Measurements from ENCODE around the gene PRPF6. TPM values are rescaled to one million over a fixed set of nuclear protein-coding genes. Genes with fewer than 3 reads are reported as not detected.

Gene PRPF6
- total and polyA plus RNA-seq, 5 donors from 2014 or later: 61.8 to 85.3 (median 77.0) TPM

DNA sequence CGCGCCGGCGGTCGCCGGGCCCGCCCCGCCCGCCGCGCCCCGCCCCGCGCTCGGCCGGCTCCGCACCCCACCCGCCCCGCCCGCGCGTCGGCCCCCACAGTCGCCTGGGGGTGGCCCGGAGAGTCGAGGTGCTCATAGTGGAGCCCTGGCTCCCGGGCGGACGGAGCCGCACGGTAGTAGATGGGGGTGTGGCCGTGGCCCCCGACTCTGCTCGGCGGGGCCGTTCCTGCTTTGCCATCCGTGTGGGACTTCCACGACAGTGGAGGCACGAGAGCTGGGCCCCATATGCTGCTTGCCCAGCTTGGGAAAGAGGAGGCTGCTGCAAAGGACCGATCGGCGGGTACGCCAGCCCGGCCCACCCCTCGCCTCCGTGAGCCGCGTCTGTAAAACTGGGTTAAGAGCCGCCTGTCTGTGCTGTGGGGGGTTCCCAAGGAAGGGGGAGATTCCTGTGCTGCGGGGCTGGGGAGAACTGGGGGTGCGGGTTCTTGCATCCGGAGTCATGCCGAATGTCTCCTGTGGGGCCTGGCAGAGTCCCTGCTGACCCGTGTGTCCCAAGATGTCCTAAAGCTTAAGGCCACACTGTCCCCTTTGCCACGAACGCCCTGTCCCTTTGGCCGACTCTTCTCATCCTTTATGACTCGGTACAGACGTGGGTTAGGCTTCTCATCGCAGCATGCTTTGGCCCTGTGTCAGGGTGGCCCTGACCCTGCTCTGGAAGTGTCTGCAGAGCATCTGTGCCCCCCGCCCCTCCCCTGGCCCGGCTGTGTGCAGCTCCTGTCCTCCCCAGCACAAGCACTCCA lies 99.3 kb downstream of the PRPF6 start, which contains the start of gene OPRL1:
Gene OPRL1 (plus strand): TSS at position 70 of the 800 bp plus-strand sequence. CDS start 12,639 bp downstream, outside the sequence.
- H3K36me3 ChIP-seq (ENCODE audit: control insufficient read depth, insufficient read depth, low read length): peaks cover 3% of the 10 kb centered on the region
- H3K27ac ChIP-seq (ENCODE audit: insufficient read depth, low read length, poor library complexity, severe bottlenecking): peak within 1 kb of the TSS; percentile 68
- H3K27me3 ChIP-seq (ENCODE audit: control insufficient read depth, insufficient read depth, low read length): peaks cover 1% of the 10 kb centered on the region
- Mint-ChIP-seq H3K27ac (peak within 1 kb of the TSS; percentile 75 to 98 (median 90)), H3K27me3 (peaks cover 23% of the 10 kb centered on the region), H3K9me3 (no peaks in the 10 kb centered on the region), H3K4me3 (peak within 1 kb of the TSS; percentile 92 to 98 (median 96)), H3K36me3 (no peaks in the 10 kb centered on the region), H3K4me1 (peaks cover 0 to 53% (median 12%) of the 10 kb centered on the region in 4 donors)
- peak in 1 of 3 donors; percentile 57 for DNase-seq
- no peaks in the 10 kb centered on the region for H3K9me3 ChIP-seq (ENCODE audit: control insufficient read depth in 2 of 2, low read length in 2 of 2)
- peak within 1 kb of the TSS; percentile 78 for H3K4me3 ChIP-seq (ENCODE audit: low read depth, low read length)
- H3K4me1 ChIP-seq (ENCODE audit: control insufficient read depth, insufficient read depth, low read length, poor library complexity, severe bottlenecking): peaks cover 62% of the 10 kb centered on the region
- ATAC-seq (ENCODE audit: low read depth in 2 of 2): peak; percentile 23 to 32

DNA sequence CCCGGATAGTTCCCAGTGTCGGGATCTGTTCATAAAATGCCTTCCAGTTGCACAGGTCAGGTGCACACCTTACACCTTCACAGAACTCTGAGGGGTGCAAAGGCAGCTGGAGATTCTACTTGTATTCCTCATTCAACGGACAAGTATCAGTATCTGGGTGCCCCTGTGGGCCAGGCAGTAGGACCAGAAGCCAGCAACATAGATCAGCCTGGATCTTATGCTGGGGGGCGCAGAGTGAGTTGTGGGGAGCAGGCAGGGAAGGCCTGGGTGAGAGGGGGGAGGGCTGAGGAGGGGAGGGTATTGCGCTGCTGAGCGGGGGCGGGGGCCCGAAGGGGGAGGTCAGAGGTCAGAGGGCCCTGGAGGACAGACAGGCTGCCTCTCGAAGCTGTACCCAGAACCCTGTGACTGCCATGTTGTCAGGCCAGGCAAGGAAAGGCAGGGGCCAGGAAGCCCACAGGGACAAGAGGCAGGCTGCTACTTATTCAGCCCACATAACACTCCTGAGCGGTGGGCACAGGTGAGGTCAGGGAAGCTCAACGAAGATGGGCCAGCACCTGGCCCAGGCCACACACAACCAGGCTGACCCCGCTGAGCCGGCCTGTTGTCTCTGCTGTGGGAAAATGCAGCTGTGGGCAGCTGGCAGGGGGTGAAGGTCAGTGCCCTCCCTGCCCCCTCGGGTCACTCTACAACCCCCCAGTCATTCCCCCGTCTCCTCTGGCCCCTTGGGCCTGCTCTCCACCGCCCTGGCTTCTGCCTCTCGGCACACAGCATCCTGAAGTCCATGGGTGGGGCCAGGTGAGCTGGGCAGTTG lies 100.1 kb downstream of the PRPF6 start:
- Histone ChIP-seq H3K27me3 (ENCODE audit: control insufficient read depth, insufficient read depth, low read length) (peaks cover 4% of the 10 kb centered on the region), H3K36me3 (ENCODE audit: control insufficient read depth, insufficient read depth, low read length) (peaks cover 2% of the 10 kb centered on the region), H3K4me1 (ENCODE audit: control insufficient read depth, insufficient read depth, low read length, poor library complexity, severe bottlenecking) (peaks cover 62% of the 10 kb centered on the region), H3K27ac (ENCODE audit: insufficient read depth, low read length, poor library complexity, severe bottlenecking) (peak overlapping the region; percentile 68), H3K4me3 (ENCODE audit: low read depth, low read length) (no peak overlapping the region), H3K9me3 (ENCODE audit: control insufficient read depth in 2 of 2, low read length in 2 of 2) (no peaks in the 10 kb centered on the region)
- Mint-ChIP-seq H3K27ac (peak overlapping the region in 2 of 3 donors; percentile 75 to 90), H3K27me3 (peaks cover 27% of the 10 kb centered on the region), H3K36me3 (no peaks in the 10 kb centered on the region), H3K9me3 (no peaks in the 10 kb centered on the region), H3K4me1 (peaks cover 0 to 50% (median 12%) of the 10 kb centered on the region in 4 donors), H3K4me3 (peak overlapping the region; percentile 83 to 94 (median 88))
- no peak for ATAC-seq (ENCODE audit: low read depth in 2 of 2)
- no peak for DNase-seq

DNA sequence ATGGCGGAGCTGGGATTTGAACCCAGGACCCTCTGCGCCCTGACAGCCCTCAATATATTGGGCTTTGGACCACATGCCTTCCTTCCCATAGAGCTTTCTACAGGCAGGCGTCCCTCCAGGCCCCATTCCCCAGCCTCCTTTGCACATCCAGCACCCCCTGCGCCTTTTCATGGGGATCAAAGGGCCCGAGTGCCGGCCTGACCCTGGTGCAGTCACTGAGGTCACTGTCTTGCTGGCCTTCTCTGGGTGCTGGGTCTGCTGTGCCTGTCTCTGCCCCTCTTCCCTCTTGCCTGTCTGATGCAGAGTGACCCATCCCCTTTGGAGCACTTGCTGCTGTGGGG lies 100.7 kb downstream of the PRPF6 start:
- peaks cover 57% of the 10 kb centered on the region for H3K4me1 ChIP-seq (ENCODE audit: control insufficient read depth, insufficient read depth, low read length, poor library complexity, severe bottlenecking)

DNA sequence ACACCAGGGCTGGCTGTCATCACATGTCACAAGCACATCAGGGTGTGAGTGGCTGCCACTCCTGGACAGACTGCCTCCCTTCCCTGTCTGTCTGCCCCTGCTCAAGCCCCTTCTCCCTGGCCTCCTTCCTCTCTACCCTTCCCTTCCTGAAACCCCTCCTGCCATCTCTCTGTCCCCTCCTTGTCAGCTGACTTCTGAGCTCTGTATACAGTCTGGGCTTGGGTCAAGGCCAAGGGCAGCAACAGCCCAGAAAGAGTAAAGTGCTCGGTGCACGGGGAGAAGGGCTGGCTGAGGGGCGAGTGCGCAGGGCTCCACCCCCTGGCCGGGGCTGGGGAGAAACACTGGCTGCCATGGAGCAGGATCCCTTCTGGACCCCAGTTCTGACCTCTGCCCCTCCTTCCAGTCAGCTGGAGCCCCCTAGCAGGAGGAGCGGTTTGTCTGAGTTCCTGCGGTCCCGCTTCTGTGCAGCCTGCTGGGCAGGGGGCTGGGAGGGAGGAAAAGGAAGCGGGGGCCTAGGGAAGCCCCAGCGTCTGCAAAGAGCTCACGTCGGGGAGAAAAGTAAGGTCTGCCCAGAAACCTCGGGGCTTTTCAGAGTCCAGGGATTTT lies 101.3 kb downstream of the PRPF6 start:
- Histone ChIP-seq H3K36me3 (ENCODE audit: control insufficient read depth, insufficient read depth, low read length) (no peaks in the 10 kb centered on the region), H3K4me3 (ENCODE audit: low read depth, low read length) (no peak overlapping the region), H3K27ac (ENCODE audit: insufficient read depth, low read length, poor library complexity, severe bottlenecking) (no peak overlapping the region), H3K9me3 (ENCODE audit: control insufficient read depth in 2 of 2, low read length in 2 of 2) (no peaks in the 10 kb centered on the region), H3K4me1 (ENCODE audit: control insufficient read depth, insufficient read depth, low read length, poor library complexity, severe bottlenecking) (peaks cover 51% of the 10 kb centered on the region), H3K27me3 (ENCODE audit: control insufficient read depth, insufficient read depth, low read length) (peaks cover 4% of the 10 kb centered on the region)
- Mint-ChIP-seq H3K36me3 (no peaks in the 10 kb centered on the region), H3K4me1 (peaks cover 0 to 42% (median 12%) of the 10 kb centered on the region in 4 donors), H3K27ac (no peak overlapping the region), H3K9me3 (peaks cover 0 to 4% (median 0%) of the 10 kb centered on the region in 7 donors), H3K4me3 (peak overlapping the region; percentile 64 to 94 (median 84)), H3K27me3 (peaks cover 27% of the 10 kb centered on the region)
- no peak for ATAC-seq (ENCODE audit: low read depth in 2 of 2)
- DNase-seq: no peak

More for the DNA sequence above, 100.7 kb downstream of the PRPF6 start:
- peaks cover 4% of the 10 kb centered on the region for H3K27me3 ChIP-seq (ENCODE audit: control insufficient read depth, insufficient read depth, low read length)
- Mint-ChIP-seq H3K4me3 (peak overlapping the region; percentile 64 to 94 (median 84)), H3K27me3 (peaks cover 27% of the 10 kb centered on the region), H3K4me1 (peaks cover 0 to 44% (median 12%) of the 10 kb centered on the region in 4 donors), H3K36me3 (no peaks in the 10 kb centered on the region), H3K27ac (no peak overlapping the region), H3K9me3 (peaks cover 0 to under 1% (median 0%) of the 10 kb centered on the region in 7 donors)
- no peak for DNase-seq
- no peaks in the 10 kb centered on the region for H3K9me3 ChIP-seq (ENCODE audit: control insufficient read depth in 2 of 2, low read length in 2 of 2)
- no peak overlapping the region for H3K4me3 ChIP-seq (ENCODE audit: low read depth, low read length)
- ATAC-seq (ENCODE audit: low read depth in 2 of 2): no peak
- H3K36me3 ChIP-seq (ENCODE audit: control insufficient read depth, insufficient read depth, low read length): no peaks in the 10 kb centered on the region
- H3K27ac ChIP-seq (ENCODE audit: insufficient read depth, low read length, poor library complexity, severe bottlenecking): no peak overlapping the region

Other genes with a start within 250 kb of the PRPF6 start
- 237 TPM for gene LIME1, start 244.5 kb upstream of the PRPF6 start, total RNA-seq
- 100 to 1,000 TPM; 338 to 547 (median 430) TPM for gene LIME1, start 244.5 kb upstream of the PRPF6 start, polyA plus RNA-seq
- gene SLC2A4RG, start 241.4 kb upstream of the PRPF6 start, total RNA-seq: 110 TPM
- gene SLC2A4RG, start 241.4 kb upstream of the PRPF6 start, polyA plus RNA-seq: 1 to 10 TPM; 2.9 to 7.7 (median 4.5) TPM
- gene ZBTB46, start 149.9 kb upstream of the PRPF6 start, total RNA-seq: 0.49 TPM
- gene ZBTB46, start 149.9 kb upstream of the PRPF6 start, polyA plus RNA-seq: under 1 TPM in 2 of 4 donors, not detected in 2; 0.03 to 0.09 TPM
- gene ABHD16B, start 119.6 kb upstream of the PRPF6 start, total RNA-seq: not detected
- gene ABHD16B, start 119.6 kb upstream of the PRPF6 start, polyA plus RNA-seq: under 1 TPM in 1 of 4 donors, not detected in 3; 0.21 TPM
- gene TPD52L2, start 115.9 kb upstream of the PRPF6 start, total RNA-seq: 33.7 TPM
- gene TPD52L2, start 115.9 kb upstream of the PRPF6 start, polyA plus RNA-seq: 10 to 100 TPM; 69.0 to 72.1 (median 69.9) TPM
- gene DNAJC5, start 86.0 kb upstream of the PRPF6 start, total RNA-seq: 34.9 TPM
- 1 to 10 TPM; 5.0 to 7.0 (median 5.8) TPM for gene DNAJC5, start 86.0 kb upstream of the PRPF6 start, polyA plus RNA-seq
- 43.0 TPM for gene UCKL1, start 24.7 kb upstream of the PRPF6 start, total RNA-seq
- 10 to 100 TPM; 25.1 to 35.7 (median 31.6) TPM for gene UCKL1, start 24.7 kb upstream of the PRPF6 start, polyA plus RNA-seq
- 21.2 TPM for gene ZNF512B, start 11.2 kb upstream of the PRPF6 start, total RNA-seq
- under 1 TPM; 0.41 to 0.47 (median 0.45) TPM for gene ZNF512B, start 11.2 kb upstream of the PRPF6 start, polyA plus RNA-seq
- 14.3 TPM for gene SAMD10, start 1.5 kb upstream of the PRPF6 start, total RNA-seq
- 1 to 10 TPM; 5.9 to 8.3 (median 7.2) TPM for gene SAMD10, start 1.5 kb upstream of the PRPF6 start, polyA plus RNA-seq
- gene C20orf204, start 55.0 kb downstream of the PRPF6 start, total RNA-seq: 6.0 TPM
- gene C20orf204, start 55.0 kb downstream of the PRPF6 start, polyA plus RNA-seq: 1 to 10 TPM in 1 of 4 donors, under 1 TPM in 2, not detected in 1; 0.89 to 1.4 (median 0.91) TPM
- gene SOX18, start 68.5 kb downstream of the PRPF6 start, total RNA-seq: not detected
- not detected for gene SOX18, start 68.5 kb downstream of the PRPF6 start, polyA plus RNA-seq
- 24.8 TPM for gene TCEA2, start 82.1 kb downstream of the PRPF6 start, total RNA-seq
- 10 to 100 TPM; 17.7 to 27.1 (median 20.9) TPM for gene TCEA2, start 82.1 kb downstream of the PRPF6 start, polyA plus RNA-seq
- 50.7 TPM for gene RGS19, start 98.4 kb downstream of the PRPF6 start, total RNA-seq
- 100 to 1,000 TPM in 2 of 4 donors, 10 to 100 TPM in 2; 79.4 to 105 (median 95.0) TPM for gene RGS19, start 98.4 kb downstream of the PRPF6 start, polyA plus RNA-seq
- gene OPRL1, start 99.0 kb downstream of the PRPF6 start, total RNA-seq: 1.3 TPM
- gene OPRL1, start 99.0 kb downstream of the PRPF6 start, polyA plus RNA-seq: 1 to 10 TPM in 1 of 4 donors, under 1 TPM in 3; 0.58 to 1.1 (median 0.59) TPM
- not detected for gene LKAAEAR1, start 103.3 kb downstream of the PRPF6 start, total RNA-seq
- 1 to 10 TPM in 1 of 4 donors, under 1 TPM in 1, not detected in 2; 0.42 to 1.4 TPM for gene LKAAEAR1, start 103.3 kb downstream of the PRPF6 start, polyA plus RNA-seq
- gene NPBWR2, start 126.4 kb downstream of the PRPF6 start, total RNA-seq: not detected
- not detected for gene NPBWR2, start 126.4 kb downstream of the PRPF6 start, polyA plus RNA-seq
- gene MYT1, start 183.3 kb downstream of the PRPF6 start, total RNA-seq: not detected
- gene MYT1, start 183.3 kb downstream of the PRPF6 start, polyA plus RNA-seq: under 1 TPM in 1 of 4 donors, not detected in 3; 0.14 TPM

Measured in CD4-positive, CD25-positive, alpha-beta regulatory T cell (primary cell).